A549 (cell line): ENCODE results near the gene GRAMD1A. TPM values are rescaled to one million over a fixed set of nuclear protein-coding genes. Genes with fewer than 3 reads are reported as not detected.

Experiments
- ATAC-seq, 2 experiments: fragments of 200-7000 bp in 1 of 2; fragments of >200 bp in 1 of 2; cut with Nextera tagmentation in 1 of 2; cut with Tn5 transposase in 1 of 2; 3 replicates each; pipeline versions ENCODE4 v1.8.0 to v1.9.1; 2018 to 2020; ENCODE audit warnings: mild to moderate bottlenecking in 1 of 2, moderate library complexity in 1 of 2
- CTCF ChIA-PET: fragments of 300-600 bp; sonication (Branson Sonifier 250); formaldehyde crosslinking; extraction: SDS; loops from one replicate; lab custom pipeline; 2021; ENCODE audit warnings: antibody characterized with exemption, inconsistent platforms; lab: Yijun Ruan, JAX
- POLR2A ChIA-PET: fragments of 350-600 bp; formaldehyde crosslinking; extraction: SDS; loops from one replicate; lab custom pipeline; 2021; ENCODE audit warnings: antibody characterized with exemption, inconsistent platforms; lab: Yijun Ruan, JAX
- DNase-seq, 2 experiments: peaks; one replicate each; pipeline versions ENCODE4 v3.0.0 to v3.0.0-alpha.2; 2011 to 2016; ENCODE audit warnings: low read depth in 1 of 2, low spot score in 1 of 2
- FAIRE-seq: peaks from 2 replicates; lab custom pipeline; 2011; peaks lifted over from hg19 to GRCh38; lab: Jason Lieb, UNC
- H3K27ac ChIP-seq, 2 experiments: fragments of >200 bp; sonication (Bioruptor Twin); formaldehyde crosslinking; 3 replicates each; pipeline ENCODE4 v1.5.1; 2016 to 2017
- H3K4me1 ChIP-seq: fragments of >200 bp; sonication (Bioruptor Twin); formaldehyde crosslinking; 3 replicates; pipeline ENCODE4 v1.6.1; 2016
- H3K4me2 ChIP-seq: fragments of >200 bp; sonication (Bioruptor Twin); formaldehyde crosslinking; 3 replicates; pipeline ENCODE4 v1.6.1; 2016
- H3K4me3 ChIP-seq: fragments of >200 bp; sonication (Bioruptor Twin); formaldehyde crosslinking; 3 replicates; pipeline ENCODE4 v1.5.1; 2016
- H3K9me3 ChIP-seq: fragments of >200 bp; sonication (Bioruptor Twin); formaldehyde crosslinking; 3 replicates; pipeline ENCODE4 v1.6.1; 2016
- CBX8 ChIP-seq: fragments of 200-600 bp; sonication (generic); IDR thresholded peaks from 2 replicates; pipeline ENCODE4 v1.6.1; 2016
- CHD4 ChIP-seq: fragments of 200-600 bp; sonication (generic); IDR thresholded peaks from 2 replicates; pipeline ENCODE4 v1.6.1; 2016; ENCODE audit warnings: antibody characterized with exemption, mild to moderate bottlenecking, borderline replicate concordance
- EHF ChIP-seq: fragments of 250-450 bp; sonication (Bioruptor Pico); IDR thresholded peaks from 2 replicates; pipeline ENCODE4 v1.5.0; 2020; ENCODE audit warnings: mild to moderate bottlenecking
- FOSB ChIP-seq: fragments of 250-450 bp; sonication (Bioruptor Pico); IDR thresholded peaks from 2 replicates; pipeline ENCODE4 v1.5.0; 2020; ENCODE audit warnings: mild to moderate bottlenecking, moderate library complexity
- FOSL2 ChIP-seq, 2 experiments: fragments of 450-650 bp in 1 of 2; fragments of >200 bp in 1 of 2; sonication (Bioruptor Twin) in 1 of 2; formaldehyde crosslinking; IDR thresholded peaks; 2 replicates each; pipeline versions ENCODE4 v1.5.0 to v1.6.1; 2016 to 2020; ENCODE audit warnings: mild to moderate bottlenecking in 1 of 2, moderate library complexity in 1 of 2
- GATA3 ChIP-seq: IDR thresholded peaks from 2 replicates; pipeline ENCODE4 v1.6.1; 2012; ENCODE audit warnings: borderline replicate concordance
- HES2 ChIP-seq: fragments of >200 bp; sonication (Bioruptor Twin); formaldehyde crosslinking; IDR thresholded peaks from 2 replicates; pipeline ENCODE4 v1.6.1; 2016
- HOXB5 ChIP-seq: fragments of 250-450 bp; sonication (Bioruptor Pico); IDR thresholded peaks from 2 replicates; pipeline ENCODE4 v1.5.0; 2020; ENCODE audit warnings: mild to moderate bottlenecking, moderate library complexity
- JUN ChIP-seq, 2 experiments: fragments of >200 bp; sonication (Bioruptor Twin); formaldehyde crosslinking; IDR thresholded peaks; 2 replicates in 1 of 2; 3 replicates in 1 of 2; pipeline ENCODE4 v1.6.1; 2016 to 2017
- KDM1A ChIP-seq: fragments of 200-600 bp; sonication (generic); IDR thresholded peaks from 2 replicates; pipeline ENCODE4 v1.6.1; 2016; ENCODE audit warnings: low read depth, mild to moderate bottlenecking
- PHF8 ChIP-seq: fragments of 200-600 bp; sonication (generic); IDR thresholded peaks from 2 replicates; pipeline ENCODE4 v1.6.1; 2016; ENCODE audit warnings: low read depth, mild to moderate bottlenecking, antibody characterized with exemption, moderate library complexity, borderline replicate concordance
- RFX5 ChIP-seq: fragments of 450-650 bp; IDR thresholded peaks from 2 replicates; pipeline ENCODE4 v1.7.1; 2014; ENCODE audit warnings: antibody characterized with exemption, mild to moderate bottlenecking, moderate library complexity
- RNF2 ChIP-seq: fragments of 200-600 bp; sonication (generic); IDR thresholded peaks from 2 replicates; pipeline ENCODE4 v1.6.1; 2016; ENCODE audit warnings: low read depth, mild to moderate bottlenecking, antibody characterized with exemption, moderate library complexity, borderline replicate concordance
- TFCP2L1 ChIP-seq: fragments of 250-450 bp; sonication (Bioruptor Pico); IDR thresholded peaks from 2 replicates; pipeline ENCODE4 v1.5.0; 2021; ENCODE audit warnings: mild to moderate bottlenecking
- USF2 ChIP-seq: fragments of 450-650 bp; IDR thresholded peaks from 2 replicates; pipeline ENCODE4 v1.6.1; 2014; ENCODE audit warnings: antibody characterized with exemption
- ZC3H11A ChIP-seq: fragments of 450-650 bp; IDR thresholded peaks from 2 replicates; pipeline ENCODE4 v1.6.1; 2014; ENCODE audit warnings: antibody characterized with exemption, mild to moderate bottlenecking
- ZSCAN20 ChIP-seq: fragments of 250-450 bp; sonication (Bioruptor Pico); IDR thresholded peaks from 2 replicates; pipeline ENCODE4 v1.8.0; 2022; ENCODE audit warnings: mild to moderate bottlenecking, moderate library complexity
- WGBS: methylation state at CpG from one replicate; pipeline ENCODE4 v1.1.6; 2017; ENCODE audit errors: missing lambda C conversion rate; 5-methylcytosine and 5-hydroxymethylcytosine counted together
- polyA plus RNA-seq, 4 experiments: library from polyadenylated mRNA; depleted of rRNA in 3 of 4; stranded (reverse); fragments of >200 nt; fragmentation: RNase III in 1 of 4; extraction: RNeasy Plus Mini Kit Qiagen cat#74134 plus additional on column Dnase treatment in 1 of 4; gene quantifications; 2 replicates in 3 of 4; 3 replicates in 1 of 4; pipeline ENCODE4 v1.2.3, GENCODE V29; 2011 to 2017
- TF ChIP-seq, protein P1 (sequence below): fragments of 200-600 bp; sonication (generic); IDR thresholded peaks from 2 replicates; pipeline ENCODE4 v1.6.1; 2016; ENCODE audit warnings: antibody characterized with exemption, mild to moderate bottlenecking, moderate library complexity

GRAMD1A gene
- polyA plus RNA-seq, 2 of the 4 experiments (the other 2 are of a cell fraction) = 128 to 184 TPM

- Histone ChIP-seq H3K4me1 (no peaks in the 10 kb centered on the region), H3K4me2 (no peak overlapping the region), H3K9me3 (peaks cover 96% of the 10 kb centered on the region), H3K4me3 (no peak overlapping the region), H3K27ac (no peak overlapping the region)
- no peak for DNase-seq
- no peak for TF ChIP-seq FOSL2 (IDR thresholded peaks at IDR 0.05)
- no peak for TF ChIP-seq FOSL2 (CRISPR knock-in tag; IDR thresholded peaks at IDR 0.05)
- no peak for TF ChIP-seq ZC3H11A
- no peak for TF ChIP-seq CHD4
- no peak for TF ChIP-seq RNF2
- no peak for TF ChIP-seq JUN (IDR thresholded peaks at IDR 0.05)
- TF ChIP-seq GATA3 = no peak
- no peak for TF ChIP-seq CBX8
- no peak for TF ChIP-seq HES2
- no peak for TF ChIP-seq RFX5
- TF ChIP-seq FOSB = no peak
- no peak for TF ChIP-seq ZSCAN20 (CRISPR knock-in tag)
- TF ChIP-seq, protein P1, sequence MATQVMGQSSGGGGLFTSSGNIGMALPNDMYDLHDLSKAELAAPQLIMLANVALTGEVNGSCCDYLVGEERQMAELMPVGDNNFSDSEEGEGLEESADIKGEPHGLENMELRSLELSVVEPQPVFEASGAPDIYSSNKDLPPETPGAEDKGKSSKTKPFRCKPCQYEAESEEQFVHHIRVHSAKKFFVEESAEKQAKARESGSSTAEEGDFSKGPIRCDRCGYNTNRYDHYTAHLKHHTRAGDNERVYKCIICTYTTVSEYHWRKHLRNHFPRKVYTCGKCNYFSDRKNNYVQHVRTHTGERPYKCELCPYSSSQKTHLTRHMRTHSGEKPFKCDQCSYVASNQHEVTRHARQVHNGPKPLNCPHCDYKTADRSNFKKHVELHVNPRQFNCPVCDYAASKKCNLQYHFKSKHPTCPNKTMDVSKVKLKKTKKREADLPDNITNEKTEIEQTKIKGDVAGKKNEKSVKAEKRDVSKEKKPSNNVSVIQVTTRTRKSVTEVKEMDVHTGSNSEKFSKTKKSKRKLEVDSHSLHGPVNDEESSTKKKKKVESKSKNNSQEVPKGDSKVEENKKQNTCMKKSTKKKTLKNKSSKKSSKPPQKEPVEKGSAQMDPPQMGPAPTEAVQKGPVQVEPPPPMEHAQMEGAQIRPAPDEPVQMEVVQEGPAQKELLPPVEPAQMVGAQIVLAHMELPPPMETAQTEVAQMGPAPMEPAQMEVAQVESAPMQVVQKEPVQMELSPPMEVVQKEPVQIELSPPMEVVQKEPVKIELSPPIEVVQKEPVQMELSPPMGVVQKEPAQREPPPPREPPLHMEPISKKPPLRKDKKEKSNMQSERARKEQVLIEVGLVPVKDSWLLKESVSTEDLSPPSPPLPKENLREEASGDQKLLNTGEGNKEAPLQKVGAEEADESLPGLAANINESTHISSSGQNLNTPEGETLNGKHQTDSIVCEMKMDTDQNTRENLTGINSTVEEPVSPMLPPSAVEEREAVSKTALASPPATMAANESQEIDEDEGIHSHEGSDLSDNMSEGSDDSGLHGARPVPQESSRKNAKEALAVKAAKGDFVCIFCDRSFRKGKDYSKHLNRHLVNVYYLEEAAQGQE = no peak
- TF ChIP-seq TFCP2L1 (CRISPR knock-in tag) = no peak
- no peak for TF ChIP-seq USF2
- no peak for TF ChIP-seq PHF8
- no peak for TF ChIP-seq HOXB5
- ChIA-PET CTCF (interaction anchor here (1.1 kb wide), 1 partner anchor 113 kb away, joined by 3 read pairs; no protein-coding TSS in a partner anchor), POLR2A (no interaction called here)
- no peak for FAIRE-seq
- no peak for ATAC-seq
Measured at GRCh38 chr19:34953092-34953491, 47.0 kb upstream of the GRAMD1A start.

DNA sequence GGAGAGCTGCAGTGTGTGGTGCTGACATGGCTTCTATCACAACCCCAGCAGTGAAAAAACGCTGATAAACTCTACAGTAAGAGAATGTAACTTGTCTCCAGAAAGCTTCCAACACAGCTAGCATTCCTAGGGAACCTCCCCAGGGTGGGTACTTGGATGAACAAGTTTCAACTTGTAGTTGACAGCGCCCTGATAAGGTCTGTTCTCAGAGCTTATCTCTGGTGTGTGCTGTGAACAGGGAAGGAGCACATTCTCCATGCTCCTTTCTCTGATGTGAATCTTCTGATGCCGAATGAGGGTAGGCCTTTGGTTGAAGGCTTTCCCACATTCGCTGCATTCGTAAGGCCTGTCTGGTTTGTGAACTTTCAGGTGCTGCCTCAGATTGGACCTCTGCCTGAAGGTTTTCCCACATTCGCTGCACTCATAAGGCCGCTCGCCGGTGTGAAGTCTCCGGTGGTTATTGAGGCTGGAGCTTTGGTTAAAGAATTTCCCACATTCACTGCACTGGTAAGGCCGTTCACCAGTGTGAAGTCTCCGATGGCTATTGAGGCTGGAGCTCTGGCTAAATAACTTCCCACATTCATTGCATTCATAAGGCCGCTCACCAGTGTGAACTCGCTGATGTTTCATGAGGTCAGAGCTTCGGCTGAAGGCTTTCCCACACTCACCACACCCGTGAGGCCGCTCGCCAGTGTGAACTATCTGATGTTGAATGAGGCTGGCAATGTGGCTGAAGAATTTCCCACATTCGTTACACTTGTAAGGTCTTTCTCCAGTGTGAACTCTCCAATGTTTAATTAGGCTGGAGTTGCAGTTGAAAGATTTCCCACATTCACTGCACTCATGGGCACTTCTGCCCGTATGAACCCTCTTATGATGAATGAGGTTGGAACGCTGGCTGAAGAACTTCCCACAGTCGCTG is 42.0 kb upstream of the GRAMD1A start:
- Histone ChIP-seq H3K4me3 (no peak overlapping the region), H3K4me2 (no peak overlapping the region), H3K9me3 (peaks cover 94% of the 10 kb centered on the region), H3K27ac (no peak overlapping the region), H3K4me1 (0 out of 3 replicates have a peak, but pooled peaks cover 3% of the 10 kb centered on the region)
- WGBS = 86% methylated on average over 22 of the region's 22 CpGs
- DNase-seq (peak in 1 of 2 experiments; percentile 53), ATAC-seq (no peak), FAIRE-seq (peak; percentile 49)
- TF ChIP-seq TFCP2L1 (CRISPR knock-in tag) = no peak
- TF ChIP-seq KDM1A = peak; percentile 71
- TF ChIP-seq EHF (CRISPR knock-in tag) = 0 out of 2 replicates have a peak, but pooled peaks have one; percentile 13
- TF ChIP-seq HES2 = no peak
- CTCF ChIA-PET = interaction anchor here (1.1 to 9.1 kb wide), 2 partner anchors 15 to 86 kb away, joined by 4 to 87 read pairs; no protein-coding TSS in a partner anchor
- POLR2A ChIA-PET = no interaction called here
